GM18508 (cell line): Measurements from ENCODE around the gene RASA3.
"Not testable (repeated sequence)": the region's sequence is repeated elsewhere in the genome, so short reads cannot be mapped to it uniquely, and the experiment has no call there.

ENCODE experiments used
- ATAC-seq: cut with Tn5 transposase; IDR thresholded peaks from one replicate; pipeline ENCODE4 v1.9.1; 2021; ENCODE audit warnings: moderate number of reproducible peaks; ENCODE audit not compliant: insufficient read depth, unreplicated experiment

RASA3 gene

DNA sequence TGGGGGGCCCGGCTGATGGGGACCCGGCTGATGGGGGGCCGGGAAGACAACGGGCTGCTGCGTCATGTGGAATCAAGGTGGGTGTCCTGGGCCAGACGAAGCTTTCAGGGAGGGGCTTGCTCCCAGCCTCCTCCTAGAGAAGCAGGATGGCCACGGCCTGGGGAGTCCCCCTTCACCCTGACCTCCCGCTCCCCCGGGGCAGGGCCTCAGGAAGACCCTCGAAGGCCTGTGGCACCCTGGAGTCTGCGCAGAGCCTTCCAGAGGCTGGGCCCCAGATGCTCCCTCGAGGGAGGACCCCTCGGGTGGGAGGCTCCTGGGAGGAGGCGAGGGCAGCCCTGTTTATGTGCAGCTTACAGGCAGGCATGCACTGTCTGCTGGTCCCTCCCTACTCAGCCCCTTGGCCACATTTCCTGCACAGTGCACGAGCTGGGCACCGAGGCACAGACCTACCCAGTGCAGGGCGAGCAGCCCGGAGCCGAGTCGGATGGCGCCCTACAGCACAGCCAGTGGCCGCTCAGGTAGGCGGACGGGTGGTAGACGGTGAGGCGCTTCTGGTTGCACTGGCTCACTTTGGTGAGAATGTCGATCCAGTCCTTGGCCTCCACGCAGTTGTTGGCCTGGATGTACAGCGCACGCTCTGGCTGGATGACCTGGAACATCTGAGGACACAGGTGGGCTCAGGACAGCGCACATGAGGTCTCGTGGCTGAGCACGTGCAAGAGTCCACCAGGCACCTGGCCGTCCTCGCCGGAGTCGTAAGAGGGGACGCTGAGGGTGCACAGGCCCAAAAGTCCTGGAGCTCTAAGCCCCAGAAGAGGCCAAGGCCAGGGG lies 136.1 kb downstream of the RASA3 start:
- no peak for ATAC-seq

DNA sequence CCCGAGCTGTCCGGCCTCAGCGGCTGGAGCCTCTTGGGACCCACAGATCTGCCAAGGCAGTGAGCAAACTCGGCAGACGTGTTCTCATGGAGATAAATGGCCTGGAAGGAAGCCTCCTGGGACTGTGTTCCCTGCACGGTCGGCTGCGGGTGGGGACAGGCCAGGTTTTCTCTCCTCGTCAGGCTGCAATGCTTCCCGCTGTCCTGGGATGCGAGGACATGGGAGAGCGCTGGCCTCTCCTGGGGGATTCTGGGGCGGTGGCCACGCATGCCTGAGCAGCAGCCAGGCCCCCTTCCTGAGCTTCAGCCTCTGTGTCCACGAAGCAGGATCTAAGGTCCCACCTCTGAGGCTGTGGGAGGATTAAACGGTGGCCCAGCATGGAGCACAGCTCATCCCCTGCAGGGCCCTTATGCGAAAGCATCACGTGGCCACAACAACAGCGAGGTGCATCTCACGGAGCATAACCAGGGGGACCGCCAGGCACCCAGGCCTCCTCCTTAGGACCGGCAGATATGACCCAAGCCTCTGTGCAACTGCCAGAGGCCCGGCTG lies 137.3 kb downstream of the RASA3 start:
- ATAC-seq = no peak

DNA sequence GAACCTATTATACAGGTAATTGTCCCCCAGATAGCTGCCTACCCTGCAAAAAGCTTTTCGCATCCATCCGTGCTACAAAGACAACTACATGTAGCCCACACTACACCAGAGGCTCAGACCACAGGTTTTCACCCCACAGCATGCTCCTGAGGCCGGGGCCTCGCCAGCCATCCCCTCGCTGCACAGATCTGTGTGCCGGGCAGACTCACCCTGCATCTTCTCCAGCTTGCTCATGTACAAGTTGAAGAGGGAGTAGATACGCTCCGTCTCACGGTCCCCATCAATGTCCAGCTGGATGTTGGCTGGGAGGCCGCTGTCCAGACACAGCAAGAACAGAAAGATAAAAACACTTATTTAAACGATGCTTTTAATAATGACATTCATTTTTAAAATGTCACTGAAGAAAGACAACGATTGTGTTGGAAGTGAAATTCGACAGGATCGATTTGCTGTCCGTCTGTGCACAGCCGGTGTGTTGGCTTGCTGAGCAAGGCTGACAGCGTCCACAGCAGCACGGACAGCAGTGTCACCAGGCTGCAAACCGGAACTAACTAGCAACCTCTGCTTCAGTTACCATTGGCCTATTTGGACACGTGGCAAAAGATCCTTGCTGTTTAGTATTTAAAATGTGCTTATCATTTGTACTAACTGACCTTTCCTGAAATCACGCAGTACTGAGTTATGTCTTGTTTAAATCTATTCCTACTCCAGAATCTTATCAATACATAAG lies 140.0 kb downstream of the RASA3 start:
- no peak for ATAC-seq

DNA sequence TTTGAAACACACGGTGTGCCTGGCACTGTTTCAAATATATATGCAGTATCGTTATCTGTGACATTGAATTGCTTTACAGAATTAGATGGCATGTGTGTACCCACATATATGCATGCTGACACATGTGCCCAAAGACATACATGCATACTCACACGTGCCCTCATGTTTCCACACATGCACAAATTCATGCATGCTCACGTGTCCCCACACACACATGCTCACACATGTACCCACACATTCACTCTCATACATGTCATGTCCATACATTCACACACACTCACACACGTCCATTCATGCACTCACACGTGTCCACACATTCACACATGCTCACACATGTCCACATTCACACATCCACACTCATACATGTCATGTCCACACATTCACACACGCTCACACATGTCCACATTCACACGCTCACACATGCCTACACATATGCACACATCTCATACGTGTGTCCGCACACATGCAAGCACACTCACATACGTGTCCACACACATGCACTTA lies 140.7 kb downstream of the RASA3 start:
- ATAC-seq = no peak

DNA sequence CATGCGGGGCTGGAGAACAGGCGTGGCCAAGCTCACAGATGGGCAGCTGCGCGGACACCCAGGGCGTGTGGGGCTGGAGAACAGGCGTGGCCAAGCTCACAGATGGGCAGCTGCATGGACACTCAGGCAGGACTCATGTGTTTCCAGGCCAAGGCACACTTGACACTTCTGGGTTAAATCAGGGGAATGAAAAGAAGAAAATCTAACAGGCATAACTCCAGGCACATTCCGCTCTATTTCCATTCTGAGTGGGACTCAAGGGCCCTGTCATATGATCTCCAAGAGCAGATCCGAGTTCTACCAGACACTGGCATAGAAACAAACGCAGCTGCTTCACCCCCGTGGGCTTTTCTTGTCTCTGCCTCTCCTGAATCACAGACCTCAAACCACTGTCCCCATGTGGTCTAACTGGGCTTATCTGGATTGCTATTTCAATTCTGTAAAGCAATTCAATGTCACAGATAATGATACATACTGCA lies 141.2 kb downstream of the RASA3 start:
- ATAC-seq = no peak

DNA sequence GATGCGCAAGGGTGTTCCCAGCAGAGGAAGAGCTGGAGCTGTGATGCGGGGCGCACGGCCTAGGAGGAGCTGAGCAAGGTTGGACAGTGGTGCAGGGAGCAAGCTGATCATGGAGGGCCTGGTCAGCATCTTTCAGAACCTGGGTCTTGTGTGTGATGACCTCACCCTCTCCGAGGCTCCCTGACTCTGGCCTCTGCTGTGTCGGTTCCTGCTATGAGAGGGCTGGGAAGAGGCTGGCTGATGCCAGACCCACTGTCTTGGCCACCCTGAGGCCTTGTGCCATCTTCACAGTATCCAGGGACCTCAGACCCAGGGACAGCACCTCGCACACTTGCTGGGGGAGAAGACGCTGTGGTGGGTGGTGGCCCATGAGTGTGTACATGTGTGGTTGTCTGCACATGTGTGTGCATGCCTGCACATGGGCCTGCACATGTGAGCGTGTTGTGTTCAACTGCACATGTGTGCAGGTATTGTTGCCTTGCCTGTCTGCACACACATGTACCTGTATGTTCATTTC lies 142.0 kb downstream of the RASA3 start:
- ATAC-seq = no peak

DNA sequence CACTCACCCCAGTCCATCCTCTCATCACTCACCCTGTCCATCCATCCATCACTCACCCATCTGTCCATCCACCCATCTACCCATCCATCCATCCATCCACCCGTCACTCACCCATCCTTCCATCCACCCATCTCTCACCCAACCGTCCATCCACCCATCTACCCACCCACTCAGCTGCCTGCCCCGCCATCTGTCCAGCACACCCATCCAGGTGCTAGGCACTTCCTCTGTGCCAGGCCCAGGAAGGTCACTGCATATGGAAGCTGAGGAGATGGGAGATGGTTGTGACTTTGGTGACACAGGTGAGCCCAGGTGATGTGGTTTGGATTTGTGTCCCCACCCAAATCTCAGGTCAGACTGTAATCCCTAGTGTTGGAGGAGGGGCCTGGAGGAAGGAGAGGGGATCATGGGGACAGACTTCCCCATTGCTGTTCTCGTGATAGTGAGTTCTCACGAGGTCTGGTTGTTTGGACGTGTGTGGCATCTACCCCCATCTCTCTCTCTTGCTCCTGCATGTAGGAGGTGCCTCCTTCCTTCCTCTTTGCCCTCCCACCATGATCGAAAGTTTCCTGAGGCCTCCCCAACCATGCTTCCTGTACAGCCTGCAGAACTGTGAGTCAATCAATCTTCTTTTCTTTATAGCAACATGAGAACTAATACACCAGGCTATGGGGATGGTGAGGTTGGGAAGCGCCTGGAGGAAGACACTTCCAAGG lies 142.7 kb downstream of the RASA3 start:
- no peak for ATAC-seq

DNA sequence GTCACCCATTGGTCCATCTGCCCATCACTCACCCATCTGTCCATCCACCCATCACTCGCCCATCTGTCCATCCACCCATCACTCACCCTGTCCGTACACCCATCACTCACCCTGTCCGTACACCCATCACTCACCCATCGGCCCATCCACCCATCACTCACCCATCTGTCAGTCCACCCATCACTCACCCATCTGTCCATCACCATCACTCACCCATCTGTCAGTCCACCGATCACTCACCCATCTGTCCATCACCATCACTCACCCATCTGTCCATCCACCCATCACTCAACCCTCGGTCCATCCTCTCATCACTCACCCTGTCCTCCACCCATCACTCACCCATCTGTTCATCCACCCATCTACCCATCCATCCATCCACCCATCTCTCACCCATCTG lies 143.6 kb downstream of the RASA3 start:
- ATAC-seq = not testable (repeated sequence)

DNA sequence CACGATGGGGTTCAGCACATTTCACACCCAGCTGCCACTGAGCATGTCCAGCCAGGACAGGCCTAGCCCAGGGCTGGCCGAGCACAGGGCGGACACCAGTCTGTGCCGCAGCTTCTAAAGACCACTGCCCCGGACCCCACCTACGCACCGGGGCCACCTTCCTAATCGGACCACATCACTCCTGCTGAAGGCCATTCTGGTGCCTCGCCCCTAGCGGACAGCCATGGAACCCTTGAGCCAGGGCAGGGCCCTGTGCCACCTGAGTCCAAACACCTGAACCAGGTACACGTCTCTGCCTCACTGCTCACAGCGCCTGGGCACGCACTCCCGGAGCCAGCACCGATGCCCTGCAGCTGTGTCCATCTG lies 150.1 kb downstream of the RASA3 start:
- no peak for ATAC-seq

DNA sequence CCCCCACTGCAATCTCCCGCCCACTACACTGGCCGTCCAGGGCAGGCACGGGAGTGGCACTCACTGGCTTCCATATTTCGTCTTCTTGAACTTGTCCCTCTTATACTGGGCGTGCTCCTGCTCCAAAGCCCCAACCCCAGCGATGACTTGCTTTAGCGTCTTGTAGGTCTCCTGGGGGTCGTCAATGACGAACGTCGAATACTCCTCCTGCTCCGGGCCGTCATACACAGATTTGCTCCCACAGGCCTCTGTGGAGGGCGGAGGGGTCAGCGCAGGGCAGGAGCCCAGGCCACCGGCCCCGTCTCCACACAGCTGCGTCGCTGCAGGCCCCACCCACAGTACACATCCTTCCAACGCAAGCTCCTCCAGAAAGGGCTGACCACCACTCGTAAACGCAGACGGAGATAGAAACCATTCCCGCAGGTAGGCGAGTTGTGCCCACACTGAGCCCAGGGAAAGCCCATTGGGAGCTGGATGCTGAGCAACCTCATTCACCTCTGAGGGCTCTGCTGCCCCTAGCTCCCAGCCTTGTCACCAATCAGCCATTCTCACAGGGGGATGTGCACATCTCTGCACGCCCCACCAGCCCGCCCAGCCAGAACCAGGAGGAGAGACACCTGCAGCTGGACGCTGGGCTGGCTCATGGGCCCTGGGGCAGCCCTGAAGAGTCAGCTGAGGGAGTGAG lies 150.7 kb downstream of the RASA3 start:
- no peak for ATAC-seq

DNA sequence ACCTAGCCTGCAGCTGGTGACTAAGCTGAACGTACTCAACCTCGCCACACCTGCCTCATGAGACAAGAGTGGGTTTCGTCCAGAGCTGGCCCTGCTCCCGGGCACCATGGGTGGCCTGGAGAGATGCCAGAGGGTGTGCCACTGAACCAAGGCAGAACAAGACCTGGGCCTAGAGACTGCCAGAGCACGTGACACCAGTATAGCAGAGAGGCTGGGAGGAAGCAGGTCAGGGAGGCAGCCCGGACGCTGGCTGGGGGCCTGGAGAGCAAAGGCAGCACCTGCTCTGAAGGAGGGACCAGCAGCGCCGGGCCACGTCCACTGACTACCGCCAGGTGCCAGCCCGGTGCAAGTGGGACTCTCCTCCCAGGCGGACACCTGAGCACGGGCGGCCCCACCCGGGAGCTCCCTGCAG lies 151.2 kb downstream of the RASA3 start:
- no peak for ATAC-seq

DNA sequence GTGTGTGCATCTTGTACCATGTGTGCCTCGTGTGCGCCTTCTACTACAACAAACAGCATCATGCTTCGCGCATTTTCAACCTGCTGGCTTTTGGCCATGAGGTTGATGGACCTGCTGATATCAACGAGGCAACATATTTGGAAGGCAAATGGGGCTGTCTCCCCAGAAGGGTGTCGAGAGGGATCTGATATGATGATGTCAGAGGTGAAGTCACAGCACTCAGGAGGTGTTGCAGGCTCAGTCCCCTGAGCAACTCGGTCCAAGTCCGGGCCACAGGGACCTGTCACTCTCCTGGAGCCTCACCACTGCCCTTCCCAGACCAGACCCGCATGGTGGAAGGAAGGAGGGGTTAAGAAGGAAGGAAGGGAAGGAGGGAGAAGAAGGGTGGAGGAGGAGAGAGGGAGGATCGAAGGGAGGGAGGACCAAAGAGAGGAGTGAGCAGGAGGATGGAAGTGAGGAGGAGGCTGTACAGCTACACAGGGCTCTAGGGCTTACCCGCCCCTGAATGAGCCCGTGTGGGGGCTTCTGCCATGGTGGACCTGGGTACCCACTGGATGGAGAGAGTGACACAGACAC lies 151.8 kb downstream of the RASA3 start:
- ATAC-seq = no peak

DNA sequence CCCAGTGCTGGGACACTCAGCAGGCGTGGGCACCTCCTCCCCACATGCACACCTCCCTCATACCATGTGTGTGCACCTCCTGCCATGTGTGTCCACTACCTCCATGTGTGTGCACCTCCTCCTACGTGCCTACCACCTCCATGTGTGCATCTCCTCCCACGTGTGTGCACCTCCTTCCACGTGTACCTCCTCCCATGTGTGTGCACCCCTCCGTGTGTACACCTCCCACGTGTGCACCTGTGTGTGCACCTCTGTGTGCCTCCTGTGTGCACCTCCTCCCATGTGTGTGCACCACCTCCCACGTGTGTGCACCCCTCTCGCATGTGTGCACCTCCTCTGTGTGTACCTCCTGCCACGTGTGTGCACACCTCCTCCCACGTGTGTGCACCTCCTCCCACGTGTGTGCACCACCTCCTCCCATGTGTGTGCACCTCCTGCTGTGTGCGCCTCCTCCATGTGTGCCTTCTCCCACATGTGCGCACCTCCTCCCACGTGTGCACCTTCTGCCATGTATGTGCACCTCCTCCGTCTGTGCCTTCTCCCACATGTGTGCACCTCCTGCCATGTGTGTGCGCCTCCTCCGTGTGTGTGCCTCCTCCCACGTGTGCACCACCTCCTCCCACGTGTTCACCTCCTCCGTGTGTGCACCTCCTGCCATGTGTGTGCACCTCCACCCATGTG lies 152.5 kb downstream of the RASA3 start:
- no peak for ATAC-seq

DNA sequence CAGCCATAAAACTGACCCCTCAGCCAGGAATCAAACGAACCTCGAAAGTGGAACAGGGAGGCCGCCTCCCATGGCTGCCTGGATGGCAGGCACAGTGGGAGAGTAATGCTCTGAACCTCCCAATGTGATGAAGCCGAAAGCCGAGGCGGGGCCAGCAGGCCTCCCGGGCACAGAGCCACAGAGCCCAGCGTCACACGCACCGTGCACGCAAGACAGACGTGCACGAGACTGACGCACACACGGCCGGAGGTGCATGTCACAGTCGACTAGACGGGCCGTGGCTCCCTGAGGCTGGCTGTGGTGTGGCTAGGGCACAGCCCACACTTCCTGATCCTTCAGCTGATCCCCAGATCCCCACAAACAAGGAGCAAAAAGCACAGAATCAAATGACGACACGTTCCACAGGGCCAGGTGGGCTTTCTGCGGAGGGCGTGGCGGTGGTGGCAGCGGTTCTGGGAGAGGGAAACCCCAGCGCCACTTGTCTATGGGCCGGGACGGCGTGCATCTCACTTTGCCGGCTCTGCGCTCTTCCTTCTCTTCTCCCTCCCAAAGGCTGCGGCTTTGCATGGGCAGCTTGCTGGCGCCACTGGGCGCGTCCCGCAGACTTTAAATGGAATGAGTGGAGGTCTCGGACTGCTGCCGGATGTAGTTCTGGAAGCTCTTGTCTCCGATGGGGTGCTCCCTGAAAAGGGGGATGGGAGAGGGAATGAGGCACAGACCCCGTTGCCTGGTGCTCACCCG lies 153.5 kb downstream of the RASA3 start:
- ATAC-seq = no peak

DNA sequence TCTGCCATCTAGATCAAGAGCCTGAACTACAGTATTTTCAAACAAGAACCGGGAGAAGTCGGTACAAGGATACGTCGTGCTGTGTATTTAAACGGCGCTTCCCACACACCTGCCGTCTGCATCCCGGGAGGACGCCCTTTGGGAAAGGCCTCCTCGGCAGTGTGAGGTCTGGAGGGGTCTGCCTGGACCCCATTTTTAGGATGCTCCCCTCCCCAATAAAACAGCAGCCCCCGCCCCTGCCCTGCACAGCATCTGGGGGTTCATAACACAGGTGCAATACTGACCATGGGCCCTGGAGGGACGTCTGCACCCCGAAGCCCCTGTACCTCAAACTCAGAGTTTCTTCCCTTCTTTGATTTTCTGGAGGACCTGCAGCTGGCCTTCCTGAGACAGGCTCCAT lies 154.4 kb downstream of the RASA3 start:
- ATAC-seq = no peak

DNA sequence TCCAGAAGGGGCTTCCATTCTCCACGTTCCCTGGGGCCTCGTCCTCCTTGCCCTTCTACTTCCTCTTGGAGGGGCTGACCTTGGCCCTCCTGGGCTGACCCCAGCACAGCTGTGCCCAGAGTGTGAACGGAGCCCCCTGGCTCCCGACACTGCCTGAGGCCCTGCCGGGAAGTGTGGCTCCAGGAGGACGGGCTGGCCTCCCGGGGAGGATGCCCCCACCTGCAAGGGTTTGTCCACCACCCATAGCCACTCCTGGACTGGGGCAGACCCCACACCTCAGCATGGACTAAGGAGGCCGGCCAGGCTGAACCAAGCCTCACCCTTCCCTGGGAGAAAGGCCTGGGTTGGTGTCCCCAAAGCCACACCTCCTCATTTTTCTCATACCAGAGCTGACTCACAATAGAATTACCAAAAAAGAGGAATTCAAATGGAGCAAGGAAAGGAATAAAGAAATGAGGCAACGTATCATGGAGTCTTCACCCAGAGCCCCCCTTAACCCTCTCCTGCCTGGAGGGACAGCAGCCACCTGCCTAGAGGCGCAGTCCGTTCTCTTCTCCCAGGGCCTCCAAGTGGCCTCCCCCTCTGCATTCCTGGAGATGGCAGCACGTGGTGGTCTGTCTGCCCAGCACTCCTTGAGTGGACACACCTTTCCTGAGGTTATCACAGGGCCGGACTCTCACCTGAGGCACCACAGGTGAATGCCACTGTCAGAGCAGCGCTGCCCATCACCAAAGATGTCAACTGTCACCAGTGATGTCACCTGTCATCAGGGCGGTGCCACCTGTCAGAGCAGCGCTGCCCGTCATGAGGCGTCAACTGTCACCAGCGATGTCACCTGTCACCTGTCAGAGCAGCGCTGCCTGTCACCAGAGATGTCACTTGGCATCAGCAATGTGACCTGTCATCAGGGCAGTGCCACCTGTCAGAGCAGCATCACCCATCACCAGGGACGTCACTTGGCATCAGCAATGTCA lies 155.4 kb downstream of the RASA3 start:
- no peak for ATAC-seq

DNA sequence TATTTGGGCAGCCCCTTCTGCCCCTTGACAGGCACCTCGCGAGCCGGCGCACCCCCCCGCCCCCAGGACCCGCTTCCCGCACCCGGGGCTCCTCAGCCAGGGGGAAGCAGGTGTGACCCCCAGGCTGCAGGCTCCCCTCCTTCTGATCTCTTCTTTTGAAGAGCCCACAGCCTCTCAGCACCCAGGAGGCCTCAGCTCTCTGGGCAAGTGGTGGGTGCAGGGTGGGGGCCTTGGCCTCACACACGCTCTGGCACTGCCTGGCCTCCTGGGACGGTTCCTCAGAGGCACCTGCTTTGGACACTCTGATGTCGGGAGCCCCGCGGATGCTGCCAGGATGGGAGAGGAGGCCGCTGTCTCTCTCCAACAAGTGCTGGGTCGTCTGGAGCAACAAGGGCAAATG lies 157.0 kb downstream of the RASA3 start:
- ATAC-seq = no peak
